HepG2 (cell line): ENCODE results near the gene ARL3. TPM values are rescaled to one million over a fixed set of nuclear protein-coding genes. Genes with fewer than 3 reads are reported as not detected.

ENCODE experiments used
- AKAP8 ChIP-seq: sonication (generic); formaldehyde crosslinking; IDR thresholded peaks from 2 replicates; pipeline ENCODE4 v1.5.1; 2020; ENCODE audit warnings: mild to moderate bottlenecking, missing genetic modification reagents
- CSRNP1 ChIP-seq: sonication (generic); formaldehyde crosslinking; IDR thresholded peaks from 2 replicates; pipeline ENCODE4 v1.8.1; 2023; ENCODE audit warnings: mild to moderate bottlenecking, missing genetic modification reagents
- DNMT3B ChIP-seq: conservative IDR thresholded peaks from 2 replicates; pipeline ENCODE4 v1.6.1; 2016; ENCODE audit warnings: missing biosample characterization, control low read depth
- DR1 ChIP-seq: sonication (generic); formaldehyde crosslinking; IDR thresholded peaks from 2 replicates; pipeline ENCODE4 v1.8.0; 2021; ENCODE audit warnings: mild to moderate bottlenecking, missing genetic modification reagents, inconsistent platforms
- KDM4B ChIP-seq: sonication (generic); formaldehyde crosslinking; IDR thresholded peaks from 2 replicates; pipeline ENCODE4 v1.4.0; 2020; ENCODE audit warnings: missing genetic modification reagents
- MBNL3 ChIP-seq: fragments of 250-450 bp; sonication (Bioruptor Pico); conservative IDR thresholded peaks from 2 replicates; pipeline ENCODE4 v1.8.0; 2022; ENCODE audit warnings: mild to moderate bottlenecking, inconsistent platforms
- MZF1 ChIP-seq: sonication (generic); formaldehyde crosslinking; IDR thresholded peaks from 2 replicates; pipeline ENCODE4 v1.8.1; 2023; ENCODE audit warnings: mild to moderate bottlenecking, missing genetic modification reagents, borderline replicate concordance
- NONO ChIP-seq, 2 experiments: fragments of 450-650 bp in 1 of 2; sonication (generic) in 1 of 2; formaldehyde crosslinking in 1 of 2; IDR thresholded peaks in 1 of 2; conservative IDR thresholded peaks in 1 of 2; 2 replicates each; pipeline versions ENCODE4 v1.6.1 to v1.8.0; 2017 to 2022; ENCODE audit warnings: mild to moderate bottlenecking in 1 of 2, missing genetic modification reagents in 1 of 2, moderate library complexity in 1 of 2
- RFX3 ChIP-seq: IDR thresholded peaks from 2 replicates; pipeline ENCODE4 v1.6.1; 2016; ENCODE audit warnings: missing biosample characterization, missing genetic modification reagents
- SKI ChIP-seq: fragments of 450-650 bp; IDR thresholded peaks from one replicate; pipeline ENCODE4 v1.6.1; 2018; ENCODE audit warnings: mild to moderate bottlenecking; ENCODE audit not compliant: partially characterized antibody
- USF2 ChIP-seq, 2 experiments: sonication (generic) in 1 of 2; formaldehyde crosslinking in 1 of 2; IDR thresholded peaks; 2 replicates each; pipeline versions ENCODE4 v1.5.1 to v1.6.1; 2011 to 2020; ENCODE audit warnings: borderline replicate concordance in 1 of 2, low read depth in 1 of 2, low read length in 1 of 2, mild to moderate bottlenecking in 1 of 2, missing genetic modification reagents in 1 of 2, moderate library complexity in 1 of 2
- ZNF335 ChIP-seq: sonication (generic); formaldehyde crosslinking; IDR thresholded peaks from 2 replicates; pipeline ENCODE4 v1.4.0; 2020; ENCODE audit warnings: missing genetic modification reagents
- ZNF451 ChIP-seq: sonication (generic); formaldehyde crosslinking; IDR thresholded peaks from 2 replicates; pipeline ENCODE4 v1.5.0; 2020; ENCODE audit warnings: mild to moderate bottlenecking, missing genetic modification reagents
- ZNF496 ChIP-seq: sonication (generic); formaldehyde crosslinking; IDR thresholded peaks from 2 replicates; pipeline ENCODE4 v1.8.1; 2023; ENCODE audit warnings: mild to moderate bottlenecking, moderate library complexity, missing genetic modification reagents; ENCODE audit not compliant: insufficient replicate concordance
- ZNF563 ChIP-seq: sonication (generic); formaldehyde crosslinking; IDR thresholded peaks from 2 replicates; pipeline ENCODE4 v1.8.0; 2022; ENCODE audit warnings: mild to moderate bottlenecking, moderate library complexity, missing genetic modification reagents
- ZNF766 ChIP-seq: sonication (generic); formaldehyde crosslinking; IDR thresholded peaks from 2 replicates; pipeline ENCODE4 v1.5.0; 2020; ENCODE audit warnings: missing genetic modification reagents, borderline replicate concordance
- ZNF781 ChIP-seq: sonication (generic); formaldehyde crosslinking; IDR thresholded peaks from 2 replicates; pipeline ENCODE4 v1.5.1; 2020; ENCODE audit warnings: borderline replicate concordance, mild to moderate bottlenecking, missing genetic modification reagents; ENCODE audit errors: not compliant biosample characterization
- polyA plus RNA-seq, 8 experiments: library from polyadenylated mRNA; depleted of rRNA in 3 of 8; stranded (reverse) in 7 of 8; unstranded in 1 of 8; fragments of >200 nt; fragmentation: Illumina TruSeq in 4 of 8; extraction: Trizol in 4 of 8; gene quantifications; 2 replicates each; pipeline versions ENCODE4 v1.2.1 to v1.2.3, GENCODE V29; 2011 to 2016; ENCODE audit warnings: low read depth in 4 of 8, missing spikeins in 1 of 8, mixed read lengths in 1 of 8; ENCODE audit not compliant: insufficient read depth in 1 of 8
- total RNA-seq, 5 experiments: library from RNA; depleted of rRNA; stranded (reverse); fragments of >200 nt; fragmentation: Illumina TruSeq; extraction: Trizol; gene quantifications; 2 replicates each; pipeline ENCODE4 v1.2.3, GENCODE V29; 2016; ENCODE audit warnings: low read depth in 1 of 5

ARL3 gene
- total and polyA plus RNA-seq, 2 of the 13 experiments (the other 11 are each of a cell fraction or from before 2014, with no cell fraction given) = 5.2 to 6.6 TPM

- no peak for TF ChIP-seq NONO (IDR thresholded peaks at IDR 0.05)
- peak; percentile 69 for TF ChIP-seq NONO (CRISPR knock-in tag; conservative IDR thresholded peaks at IDR 0.05)
- no peak for TF ChIP-seq ZNF335 (CRISPR knock-in tag)
- no peak for TF ChIP-seq AKAP8 (CRISPR knock-in tag)
- peak; percentile 96 for TF ChIP-seq CSRNP1 (CRISPR knock-in tag)
- TF ChIP-seq USF2 (IDR thresholded peaks at IDR 0.05; ENCODE audit: low read depth, low read length) = no peak
- no peak for TF ChIP-seq USF2 (CRISPR knock-in tag; IDR thresholded peaks at IDR 0.05; ENCODE audit: borderline replicate concordance)
- TF ChIP-seq MBNL3 = no peak
- TF ChIP-seq ZNF781 = no peak
- TF ChIP-seq ZNF766 (CRISPR knock-in tag) = peak; percentile 89
- peak; percentile 9; the same call in 1 of the 2 replicates for TF ChIP-seq DR1 (CRISPR knock-in tag)
- TF ChIP-seq MZF1 (CRISPR knock-in tag) = no peak
- peak; percentile 33; the same call in 1 of the 2 replicates for TF ChIP-seq KDM4B (CRISPR knock-in tag)
- TF ChIP-seq ZNF496 = no peak
- no peak for TF ChIP-seq RFX3
- peak; percentile 47 for TF ChIP-seq SKI
- TF ChIP-seq DNMT3B = no peak; the same call in 1 of the 2 replicates
- TF ChIP-seq ZNF451 (CRISPR knock-in tag) = peak; percentile 86; the same call in 1 of the 2 replicates
- peak; percentile 57; the same call in 1 of the 2 replicates for TF ChIP-seq ZNF563 (CRISPR knock-in tag)
Observed at GRCh38 chr10:102644646-102645387, 69.4 kb downstream of the ARL3 start (continued).
